Measurements from ENCODE around the gene TBC1D12.

DNA sequence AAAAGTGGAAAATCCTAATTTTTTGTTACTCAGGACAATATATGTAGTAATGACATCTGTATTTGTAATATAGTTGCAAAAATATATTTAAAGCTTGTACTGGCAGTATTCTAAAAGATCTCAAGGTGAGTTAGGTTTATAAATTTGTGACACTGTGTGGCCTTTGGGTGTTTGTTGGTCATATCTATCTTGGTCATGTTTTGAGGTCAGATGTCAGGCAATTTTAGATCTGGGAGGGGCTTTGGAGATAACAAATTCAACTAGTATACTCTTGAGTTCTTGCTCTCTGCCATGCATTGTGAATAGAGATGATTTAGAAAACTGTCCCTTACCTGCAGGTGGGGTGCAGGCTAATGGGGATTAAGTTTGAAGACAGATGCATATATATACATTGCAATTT, 3.1 kb downstream of the TBC1D12 start:
- TF ChIP-seq, protein P1, sequence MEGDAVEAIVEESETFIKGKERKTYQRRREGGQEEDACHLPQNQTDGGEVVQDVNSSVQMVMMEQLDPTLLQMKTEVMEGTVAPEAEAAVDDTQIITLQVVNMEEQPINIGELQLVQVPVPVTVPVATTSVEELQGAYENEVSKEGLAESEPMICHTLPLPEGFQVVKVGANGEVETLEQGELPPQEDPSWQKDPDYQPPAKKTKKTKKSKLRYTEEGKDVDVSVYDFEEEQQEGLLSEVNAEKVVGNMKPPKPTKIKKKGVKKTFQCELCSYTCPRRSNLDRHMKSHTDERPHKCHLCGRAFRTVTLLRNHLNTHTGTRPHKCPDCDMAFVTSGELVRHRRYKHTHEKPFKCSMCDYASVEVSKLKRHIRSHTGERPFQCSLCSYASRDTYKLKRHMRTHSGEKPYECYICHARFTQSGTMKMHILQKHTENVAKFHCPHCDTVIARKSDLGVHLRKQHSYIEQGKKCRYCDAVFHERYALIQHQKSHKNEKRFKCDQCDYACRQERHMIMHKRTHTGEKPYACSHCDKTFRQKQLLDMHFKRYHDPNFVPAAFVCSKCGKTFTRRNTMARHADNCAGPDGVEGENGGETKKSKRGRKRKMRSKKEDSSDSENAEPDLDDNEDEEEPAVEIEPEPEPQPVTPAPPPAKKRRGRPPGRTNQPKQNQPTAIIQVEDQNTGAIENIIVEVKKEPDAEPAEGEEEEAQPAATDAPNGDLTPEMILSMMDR (IDR thresholded peaks at IDR 0.05) = no peak
- no peak for TF ChIP-seq POLR2A (IDR thresholded peaks at IDR 0.05)
